Caco-2 (cell line): ENCODE measurements around the gene CD300H. TPM values are rescaled to one million over a fixed set of nuclear protein-coding genes. Genes with fewer than 3 reads are reported as not detected.
A peak's percentile ranks its signal among the peaks of the same experiment; 100 is the strongest.

Source experiments
- BruUV-seq: library from RNA; stranded (reverse); fragments of 400-500 nt; replicated peaks from 2 replicates; lab custom pipeline; 2021; lab: Mats Ljungman, UMichigan
- CTCF ChIA-PET: fragments of 300-600 bp; sonication (Branson Sonifier 250); formaldehyde crosslinking; loops from one replicate; lab custom pipeline; 2022; ENCODE audit warnings: antibody characterized with exemption; lab: Charles Lee
- POLR2A ChIA-PET: fragments of 300-600 bp; sonication (Branson Sonifier 250); formaldehyde crosslinking; loops from one replicate; lab custom pipeline; 2022; ENCODE audit warnings: antibody characterized with exemption; lab: Charles Lee
- DNase-seq, 2 experiments: peaks; one replicate each; pipeline versions ENCODE4 v3.0.0 to v3.0.0-alpha.2; 2020 to 2022
- H3K27me3 ChIP-seq: replicated peaks from 2 replicates; pipeline ENCODE4 v1.6.0; 2011; ENCODE audit warnings: low read length; ENCODE audit not compliant: control insufficient read depth, insufficient read depth
- H3K36me3 ChIP-seq: 2 replicates; pipeline ENCODE4 v1.5.1; 2011; ENCODE audit warnings: low read length; ENCODE audit not compliant: control insufficient read depth, insufficient read depth
- H3K4me1 ChIP-seq: fragments of 250-450 bp; sonication (Bioruptor Pico); 2 replicates; pipeline ENCODE4 v1.5.1; 2020; ENCODE audit warnings: mild to moderate bottlenecking
- H3K4me3 ChIP-seq: 2 replicates; pipeline ENCODE4 v1.5.1; 2011; ENCODE audit warnings: low read depth, mild to moderate bottlenecking, control low read depth, low read length
- H3K9me3 ChIP-seq: fragments of 250-450 bp; sonication (Bioruptor Pico); 2 replicates; pipeline ENCODE4 v1.5.1; 2020; ENCODE audit warnings: mild to moderate bottlenecking, moderate library complexity
- H3K27ac Mint-ChIP-seq: one replicate; pipeline ENCODE4 v1.8.0; 2022; ENCODE audit warnings: mixed read lengths; ENCODE audit not compliant: unreplicated experiment
- H3K27me3 Mint-ChIP-seq: one replicate; pipeline ENCODE4 v1.8.0; 2022; ENCODE audit warnings: mixed read lengths; ENCODE audit not compliant: insufficient read depth, unreplicated experiment
- H3K36me3 Mint-ChIP-seq: one replicate; pipeline ENCODE4 v1.8.0; 2022; ENCODE audit warnings: mild to moderate bottlenecking, mixed read lengths; ENCODE audit not compliant: insufficient read depth, unreplicated experiment
- H3K4me1 Mint-ChIP-seq: one replicate; pipeline ENCODE4 v1.8.0; 2022; ENCODE audit warnings: low read depth, mixed read lengths; ENCODE audit not compliant: unreplicated experiment
- H3K4me3 Mint-ChIP-seq: one replicate; pipeline ENCODE4 v1.8.0; 2022; ENCODE audit warnings: mild to moderate bottlenecking, moderate library complexity, mixed read lengths; ENCODE audit not compliant: unreplicated experiment
- H3K9me3 Mint-ChIP-seq: one replicate; pipeline ENCODE4 v1.8.0; 2022; ENCODE audit warnings: mixed read lengths; ENCODE audit not compliant: unreplicated experiment
- CTCF ChIP-seq, 2 experiments: fragments of 200-600 bp in 1 of 2; IDR thresholded peaks; 1 replicate in 1 of 2; 2 replicates in 1 of 2; pipeline versions ENCODE4 v1.5.1 to v1.8.0; 2011 to 2022; ENCODE audit warnings: antibody characterized with exemption in 1 of 2, control low read depth in 1 of 2, inconsistent platforms in 1 of 2, low read depth in 1 of 2, low read length in 1 of 2, mild to moderate bottlenecking in 1 of 2, moderate library complexity in 1 of 2; ENCODE audit not compliant: insufficient read depth in 1 of 2, severe bottlenecking in 1 of 2, unreplicated experiment in 1 of 2
- intact Hi-C: fragments of 100-400 bp; cut with micrococcal nuclease; formaldehyde crosslinking; loops from one replicate; pipeline ENCODE4 v1.10.0; 2022; ENCODE audit not compliant: unreplicated experiment
- total RNA-seq: library from RNA; stranded (reverse); gene quantifications from 2 replicates; pipeline ENCODE4 v1.2.3, GENCODE V29; 2022

Gene CD300H
- total RNA-seq, 1 experiment from 2014 or later = not detected

GRCh38 chr17:74568106-74568873 is 981 bp upstream of the CD300H start:
- peaks cover 6% of the 10 kb centered on the region for H3K4me1 Mint-ChIP-seq
- POLR2A ChIA-PET = no interaction called here
- Histone ChIP-seq H3K27me3 (no peaks in the 10 kb centered on the region; the same call in 1 of the 2 replicates), H3K9me3 (no peaks in the 10 kb centered on the region), H3K36me3 (no peaks in the 10 kb centered on the region), H3K4me3 (no peak overlapping the region), H3K4me1 (no peaks in the 10 kb centered on the region)
- peaks cover 24% of the 10 kb centered on the region for H3K27me3 Mint-ChIP-seq
- DNase-seq = no peak
- CTCF ChIA-PET = interaction anchor here (0.6 kb wide), 1 partner anchor 33 kb away, joined by 4 read pairs; no protein-coding TSS in a partner anchor
- intact Hi-C loops = no loop called here
- TF ChIP-seq CTCF (IDR thresholded peaks at IDR 0.05; ENCODE audit: insufficient read depth in 1 of 2, low read depth in 1 of 2, low read length in 1 of 2, severe bottlenecking in 1 of 2, unreplicated experiment in 1 of 2) = no peak
- H3K4me3 Mint-ChIP-seq = no peak overlapping the region
- no peak overlapping the region for H3K27ac Mint-ChIP-seq
- peaks cover 20% of the 10 kb centered on the region for H3K9me3 Mint-ChIP-seq
- H3K36me3 Mint-ChIP-seq = no peaks in the 10 kb centered on the region
- no TSS peak for BruUV-seq

GRCh38 chr17:74566132-74566753 is 1.1 kb downstream of the CD300H start:
- ChIA-PET CTCF (interaction anchor here (0.5 to 1.4 kb wide), 7 partner anchors 14 to 246 kb away, joined by 3 to 6 read pairs (median 5); partner anchors contain the start of gene NAT9), POLR2A (no interaction called here)
- Histone ChIP-seq H3K27me3 (no peaks in the 10 kb centered on the region; the same call in none of the 2 replicates), H3K4me3 (no peak overlapping the region), H3K4me1 (no peaks in the 10 kb centered on the region), H3K36me3 (no peaks in the 10 kb centered on the region), H3K9me3 (no peaks in the 10 kb centered on the region)
- no TSS peak for BruUV-seq
- H3K36me3 Mint-ChIP-seq = no peaks in the 10 kb centered on the region
- H3K4me3 Mint-ChIP-seq = no peak overlapping the region
- no peak overlapping the region for H3K27ac Mint-ChIP-seq
- H3K4me1 Mint-ChIP-seq = peaks cover 6% of the 10 kb centered on the region
- peak in 1 of 2 experiments; percentile 47 for DNase-seq
- H3K9me3 Mint-ChIP-seq = peaks cover 24% of the 10 kb centered on the region
- peaks cover 33% of the 10 kb centered on the region for H3K27me3 Mint-ChIP-seq
- intact Hi-C loops = no loop called here
- peak; percentile 73 to 76 for TF ChIP-seq CTCF (IDR thresholded peaks at IDR 0.05; ENCODE audit: insufficient read depth in 1 of 2, low read depth in 1 of 2, low read length in 1 of 2, severe bottlenecking in 1 of 2, unreplicated experiment in 1 of 2)

GRCh38 chr17:74565126-74565525 is 2.2 kb downstream of the CD300H start:
- BruUV-seq = no TSS peak
- Mint-ChIP-seq H3K4me3 (no peak overlapping the region), H3K4me1 (peaks cover 6% of the 10 kb centered on the region), H3K36me3 (no peaks in the 10 kb centered on the region), H3K9me3 (peaks cover 24% of the 10 kb centered on the region), H3K27ac (no peak overlapping the region), H3K27me3 (peaks cover 31% of the 10 kb centered on the region)
- TF ChIP-seq CTCF (IDR thresholded peaks at IDR 0.05; ENCODE audit: insufficient read depth in 1 of 2, low read depth in 1 of 2, low read length in 1 of 2, severe bottlenecking in 1 of 2, unreplicated experiment in 1 of 2) = no peak
- intact Hi-C loops = no loop called here
- no peaks in the 10 kb centered on the region for H3K9me3 ChIP-seq
- H3K36me3 ChIP-seq = no peaks in the 10 kb centered on the region
- H3K27me3 ChIP-seq = peaks cover 1% of the 10 kb centered on the region; the same call in 1 of the 2 replicates
- ChIA-PET POLR2A (no interaction called here), CTCF (no interaction called here)
- no peak for DNase-seq
- no peaks in the 10 kb centered on the region for H3K4me1 ChIP-seq
- no peak overlapping the region for H3K4me3 ChIP-seq
